Activated CD8-positive, alpha-beta T cell treated with anti-CD3 and anti-CD28 coated beads, Interleukin-2, amount 10 ng/mL, durations not matched to agents 7 days and 5 days (primary cell): ENCODE data around the gene SAPCD1. TPM values are rescaled to one million over a fixed set of nuclear protein-coding genes. Genes with fewer than 3 reads are reported as not detected.

Experiments
- ATAC-seq: fragments of 150-1000 bp; cut with Tn5 transposase; one replicate; pipeline ENCODE4 v1.10.0; 2021; ENCODE audit warnings: moderate library complexity
- CTCF ChIA-PET: fragments of 350-600 bp; sonication (Branson Sonifier 250); formaldehyde crosslinking; loops from one replicate; lab custom pipeline; 2021; ENCODE audit warnings: antibody characterized with exemption; lab: Charles Lee
- POLR2A ChIA-PET: fragments of 350-600 bp; sonication (Branson Sonifier 250); formaldehyde crosslinking; loops from one replicate; lab custom pipeline; 2021; ENCODE audit warnings: antibody characterized with exemption; lab: Charles Lee
- DNase-seq: peaks from one replicate; pipeline ENCODE4 v3.0.0-alpha.2; 2020
- H3K27ac Mint-ChIP-seq: one replicate; pipeline ENCODE4 v1.8.0; 2021; ENCODE audit warnings: mild to moderate bottlenecking, mixed read lengths
- H3K27me3 Mint-ChIP-seq: one replicate; pipeline ENCODE4 v1.8.0; 2021; ENCODE audit warnings: low read depth, mixed read lengths
- H3K36me3 Mint-ChIP-seq: one replicate; pipeline ENCODE4 v1.8.0; 2021; ENCODE audit warnings: low read depth, mixed read lengths
- H3K4me1 Mint-ChIP-seq: one replicate; pipeline ENCODE4 v1.8.0; 2021; ENCODE audit warnings: low read depth, mixed read lengths
- H3K4me3 Mint-ChIP-seq: one replicate; pipeline ENCODE4 v1.8.0; 2021; ENCODE audit warnings: mild to moderate bottlenecking, mixed read lengths
- H3K9me3 Mint-ChIP-seq: one replicate; pipeline ENCODE4 v1.8.0; 2022; ENCODE audit warnings: mixed read lengths; ENCODE audit not compliant: insufficient read depth
- total RNA-seq, 2 experiments: library from RNA; stranded (reverse); gene quantifications; one replicate each; pipeline ENCODE4 v1.2.3, GENCODE V29; 2021

The SAPCD1 gene
- total RNA-seq, 2 experiments from 2014 or later = 14.3 to 15.4 TPM

GRCh38 chr6:31761343-31761742 lies 1.1 kb upstream of the SAPCD1 start:
- CTCF ChIA-PET = interaction anchor here (1.4 to 4.6 kb wide), 2 partner anchors 8 to 69 kb away, joined by 4 to 25 read pairs; no protein-coding TSS in a partner anchor
- H3K27me3 Mint-ChIP-seq = no peaks in the 10 kb centered on the region
- H3K36me3 Mint-ChIP-seq = peaks cover 47% of the 10 kb centered on the region

GRCh38 chr6:31762878-31763618 lies 592 bp downstream of the SAPCD1 start:
- ChIA-PET POLR2A (no interaction called here), CTCF (no interaction called here)
- Mint-ChIP-seq H3K9me3 (no peaks in the 10 kb centered on the region), H3K4me1 (peaks cover 15% of the 10 kb centered on the region), H3K4me3 (no peak overlapping the region), H3K36me3 (peaks cover 47% of the 10 kb centered on the region), H3K27me3 (no peaks in the 10 kb centered on the region), H3K27ac (peak overlapping the region; percentile 61)
- no peak for DNase-seq
- ATAC-seq = peak; percentile 44

More at GRCh38 chr6:31761343-31761742, 1.1 kb upstream of the SAPCD1 start:
- no peak for DNase-seq
- Mint-ChIP-seq H3K4me3 (no peak overlapping the region), H3K27ac (no peak overlapping the region), H3K4me1 (peaks cover 12% of the 10 kb centered on the region), H3K9me3 (no peaks in the 10 kb centered on the region)
- no peak for ATAC-seq
- POLR2A ChIA-PET = interaction anchor here (0.5 kb wide), 1 partner anchor 22 kb away, joined by 4 read pairs; no protein-coding TSS in a partner anchor

GRCh38 chr6:31763619-31763940 lies 1.1 kb downstream of the SAPCD1 start:
- POLR2A ChIA-PET = no interaction called here
- no peak overlapping the region for H3K4me3 Mint-ChIP-seq
- H3K27ac Mint-ChIP-seq = peak overlapping the region; percentile 61

GRCh38 chr6:31764198-31764597 lies 1.7 kb downstream of the SAPCD1 start:
- Mint-ChIP-seq H3K9me3 (no peaks in the 10 kb centered on the region), H3K4me3 (no peak overlapping the region)
- POLR2A ChIA-PET = interaction anchor here (0.6 to 1.2 kb wide), 2 partner anchors 9 to 80 kb away, joined by 3 to 4 read pairs; no protein-coding TSS in a partner anchor

More at GRCh38 chr6:31763619-31763940, 1.1 kb downstream of the SAPCD1 start:
- no peak for ATAC-seq
- peaks cover 43% of the 10 kb centered on the region for H3K36me3 Mint-ChIP-seq
- CTCF ChIA-PET = no interaction called here
- no peaks in the 10 kb centered on the region for H3K9me3 Mint-ChIP-seq
- H3K27me3 Mint-ChIP-seq = no peaks in the 10 kb centered on the region
- no peak for DNase-seq
- H3K4me1 Mint-ChIP-seq = peaks cover 20% of the 10 kb centered on the region

GRCh38 chr6:31765559-31765909 lies 3.1 kb downstream of the SAPCD1 start:
- Mint-ChIP-seq H3K9me3 (no peaks in the 10 kb centered on the region), H3K4me1 (peaks cover 36% of the 10 kb centered on the region), H3K27me3 (no peaks in the 10 kb centered on the region), H3K4me3 (no peak overlapping the region), H3K36me3 (peaks cover 35% of the 10 kb centered on the region), H3K27ac (no peak overlapping the region)
- ChIA-PET POLR2A (no interaction called here), CTCF (interaction anchor here (8.3 kb wide), 1 partner anchor 27 kb away, joined by 118 read pairs; the partner anchor contains the start of genes CLIC1 and MSH5)
- no peak for ATAC-seq
- DNase-seq = no peak

More at GRCh38 chr6:31764198-31764597, 1.7 kb downstream of the SAPCD1 start:
- CTCF ChIA-PET = no interaction called here
- H3K4me1 Mint-ChIP-seq = peaks cover 26% of the 10 kb centered on the region
- H3K36me3 Mint-ChIP-seq = peaks cover 40% of the 10 kb centered on the region
- no peak for DNase-seq
- no peaks in the 10 kb centered on the region for H3K27me3 Mint-ChIP-seq
- H3K27ac Mint-ChIP-seq = no peak overlapping the region
- no peak for ATAC-seq

GRCh38 chr6:31765910-31766794 lies 3.7 kb downstream of the SAPCD1 start:
- no peak for DNase-seq
- H3K27me3 Mint-ChIP-seq = no peaks in the 10 kb centered on the region
- H3K36me3 Mint-ChIP-seq = peaks cover 30% of the 10 kb centered on the region
- POLR2A ChIA-PET = interaction anchor here (1.0 kb wide), 1 partner anchor 30 kb away, joined by 3 read pairs; the partner anchor contains the start of gene CLIC1
- H3K27ac Mint-ChIP-seq = peak overlapping the region; percentile 20
- H3K9me3 Mint-ChIP-seq = no peaks in the 10 kb centered on the region
- ATAC-seq = no peak
- H3K4me3 Mint-ChIP-seq = no peak overlapping the region
- CTCF ChIA-PET = interaction anchor here (8.3 kb wide), 1 partner anchor 27 kb away, joined by 118 read pairs; the partner anchor contains the start of genes CLIC1 and MSH5
- peaks cover 42% of the 10 kb centered on the region for H3K4me1 Mint-ChIP-seq

GRCh38 chr6:31767096-31767645 lies 4.7 kb downstream of the SAPCD1 start:
- Mint-ChIP-seq H3K27ac (no peak overlapping the region), H3K36me3 (peaks cover 29% of the 10 kb centered on the region), H3K27me3 (no peaks in the 10 kb centered on the region), H3K9me3 (no peaks in the 10 kb centered on the region), H3K4me1 (peaks cover 46% of the 10 kb centered on the region), H3K4me3 (no peak overlapping the region)
- ChIA-PET CTCF (interaction anchor here (8.3 kb wide), 1 partner anchor 28 kb away, joined by 118 read pairs; the partner anchor contains the start of genes CLIC1 and MSH5), POLR2A (interaction anchor here (1.0 kb wide), 1 partner anchor 31 kb away, joined by 3 read pairs; the partner anchor contains the start of gene CLIC1)
- ATAC-seq (no peak), DNase-seq (no peak)

GRCh38 chr6:31768363-31769257 lies 6.2 kb downstream of the SAPCD1 start:
- Mint-ChIP-seq H3K27ac (no peak overlapping the region), H3K36me3 (peaks cover 20% of the 10 kb centered on the region), H3K4me3 (no peak overlapping the region), H3K9me3 (no peaks in the 10 kb centered on the region), H3K27me3 (no peaks in the 10 kb centered on the region), H3K4me1 (peaks cover 52% of the 10 kb centered on the region)
- ATAC-seq (no peak), DNase-seq (no peak)
- ChIA-PET POLR2A (interaction anchor here (1.0 to 3.6 kb wide), 4 partner anchors 11 to 103 kb away, joined by 3 to 31 read pairs (median 3); partner anchors contain the start of gene MSH5), CTCF (interaction anchor here (1.0 to 8.3 kb wide), 21 partner anchors 9 to 227 kb away, joined by 3 to 118 read pairs (median 8); partner anchors contain the start of genes ABHD16A, CLIC1, DDAH2 and DDX39B)

GRCh38 chr6:31769684-31770371 lies 7.4 kb downstream of the SAPCD1 start:
- peaks cover 49% of the 10 kb centered on the region for H3K4me1 Mint-ChIP-seq

GRCh38 chr6:31770860-31771259 lies 8.4 kb downstream of the SAPCD1 start:
- CTCF ChIA-PET = interaction anchor here (0.9 to 8.3 kb wide), 15 partner anchors 11 to 104 kb away, joined by 3 to 118 read pairs (median 7); partner anchors contain the start of genes CLIC1, DDAH2, LY6G5C and MPIG6B
- Mint-ChIP-seq H3K27ac (peak overlapping the region; percentile 55), H3K4me1 (peaks cover 58% of the 10 kb centered on the region), H3K27me3 (no peaks in the 10 kb centered on the region), H3K9me3 (no peaks in the 10 kb centered on the region), H3K4me3 (no peak overlapping the region), H3K36me3 (peaks cover 11% of the 10 kb centered on the region)
- ATAC-seq (no peak), DNase-seq (no peak)
- POLR2A ChIA-PET = interaction anchor here (1.2 to 3.6 kb wide), 4 partner anchors 24 to 119 kb away, joined by 3 to 31 read pairs (median 4); partner anchors contain the start of gene MSH5

More at GRCh38 chr6:31769684-31770371, 7.4 kb downstream of the SAPCD1 start:
- peak; percentile 88 for DNase-seq
- Mint-ChIP-seq H3K27me3 (no peaks in the 10 kb centered on the region), H3K27ac (peak overlapping the region; percentile 60), H3K9me3 (no peaks in the 10 kb centered on the region), H3K4me3 (no peak overlapping the region), H3K36me3 (peaks cover 11% of the 10 kb centered on the region)
- CTCF ChIA-PET = interaction anchor here (0.8 to 8.3 kb wide), 39 partner anchors 9 to 228 kb away, joined by 3 to 118 read pairs (median 6); partner anchors contain the start of genes ABHD16A, CLIC1, DDAH2 and DDX39B
- peak; percentile 88 for ATAC-seq
- POLR2A ChIA-PET = interaction anchor here (1.0 to 3.6 kb wide), 5 partner anchors 12 to 105 kb away, joined by 3 to 31 read pairs (median 3); partner anchors contain the start of gene MSH5
